HG03378 (cell line): ENCODE measurements around the gene MYO9B.
"Not testable (repeated sequence)": the region's sequence is repeated elsewhere in the genome, so short reads cannot be mapped to it uniquely, and the experiment has no call there.

ENCODE experiments used
- ATAC-seq: cut with Tn5 transposase; IDR thresholded peaks from one replicate; pipeline ENCODE4 v1.9.1; 2021; ENCODE audit warnings: mild to moderate bottlenecking, moderate library complexity; ENCODE audit not compliant: unreplicated experiment

Gene MYO9B

GRCh38 chr19:17171874-17172273, 96.3 kb downstream of the MYO9B start:
- ATAC-seq: no peak

GRCh38 chr19:17172624-17173345, 97.2 kb downstream of the MYO9B start:
- no peak for ATAC-seq

- no peak for ATAC-seq
Measured at GRCh38 chr19:17178291-17178690, 102.7 kb downstream of the MYO9B start.

GRCh38 chr19:17180997-17181702, 105.6 kb downstream of the MYO9B start:
- ATAC-seq: no peak

GRCh38 chr19:17183271-17183761, 107.7 kb downstream of the MYO9B start:
- ATAC-seq: no peak

GRCh38 chr19:17183858-17184321, 108.3 kb downstream of the MYO9B start:
- ATAC-seq: no peak

GRCh38 chr19:17184371-17184841, 108.8 kb downstream of the MYO9B start:
- ATAC-seq: no peak

GRCh38 chr19:17185590-17185989, 110.0 kb downstream of the MYO9B start:
- no peak for ATAC-seq

GRCh38 chr19:17191736-17192135, 116.2 kb downstream of the MYO9B start:
- not testable (repeated sequence) for ATAC-seq

GRCh38 chr19:17192751-17193150, 117.2 kb downstream of the MYO9B start:
- ATAC-seq: no peak

GRCh38 chr19:17194608-17195007, 119.0 kb downstream of the MYO9B start:
- no peak for ATAC-seq

- no peak for ATAC-seq
Measured at GRCh38 chr19:17195106-17195505, 119.5 kb downstream of the MYO9B start.

- no peak for ATAC-seq
Measured at GRCh38 chr19:17196610-17197009, 121.0 kb downstream of the MYO9B start.

- ATAC-seq: no peak
Measured at GRCh38 chr19:17197666-17198065, 122.1 kb downstream of the MYO9B start.

GRCh38 chr19:17200408-17201079, 125.0 kb downstream of the MYO9B start:
- ATAC-seq: no peak

- ATAC-seq: no peak
Measured at GRCh38 chr19:17202249-17202648, 126.7 kb downstream of the MYO9B start.

GRCh38 chr19:17202713-17203112, 127.1 kb downstream of the MYO9B start:
- ATAC-seq: no peak

- no peak for ATAC-seq
Measured at GRCh38 chr19:17205237-17206140, 129.9 kb downstream of the MYO9B start.

GRCh38 chr19:17206736-17207581, 131.4 kb downstream of the MYO9B start:
- ATAC-seq: no peak
